HG03354 (cell line): ENCODE results near the gene FIGNL2.

Experiments used
- ATAC-seq: cut with Tn5 transposase; IDR thresholded peaks from one replicate; pipeline ENCODE4 v1.9.1; 2021; ENCODE audit warnings: mild to moderate bottlenecking; ENCODE audit not compliant: unreplicated experiment, poor library complexity, severe bottlenecking

FIGNL2 gene

GRCh38 chr12:51863363-51863932, 14.9 kb upstream of the FIGNL2 start:
- no peak for ATAC-seq

- ATAC-seq: no peak
Measured at GRCh38 chr12:51862947-51863346, 14.4 kb upstream of the FIGNL2 start.

DNA sequence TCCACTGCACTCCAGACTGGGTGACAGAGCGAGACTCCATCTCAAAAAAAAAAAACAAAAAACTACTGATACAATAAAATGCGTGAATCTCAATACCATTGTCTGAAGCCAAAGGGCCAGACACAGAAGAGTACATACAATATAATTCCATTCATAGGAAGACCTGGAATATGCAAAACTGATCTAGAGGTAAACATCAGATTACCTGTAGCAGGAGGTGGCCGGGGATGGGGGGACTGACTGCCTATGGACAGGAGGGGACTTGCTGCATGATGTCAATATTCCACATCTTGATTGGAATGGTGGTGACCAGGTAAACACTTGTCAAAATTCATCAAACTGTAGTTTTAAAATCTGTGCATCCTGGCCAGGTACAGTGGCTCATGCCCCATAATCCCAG, 12.5 kb upstream of the FIGNL2 start:
- ATAC-seq: no peak

DNA sequence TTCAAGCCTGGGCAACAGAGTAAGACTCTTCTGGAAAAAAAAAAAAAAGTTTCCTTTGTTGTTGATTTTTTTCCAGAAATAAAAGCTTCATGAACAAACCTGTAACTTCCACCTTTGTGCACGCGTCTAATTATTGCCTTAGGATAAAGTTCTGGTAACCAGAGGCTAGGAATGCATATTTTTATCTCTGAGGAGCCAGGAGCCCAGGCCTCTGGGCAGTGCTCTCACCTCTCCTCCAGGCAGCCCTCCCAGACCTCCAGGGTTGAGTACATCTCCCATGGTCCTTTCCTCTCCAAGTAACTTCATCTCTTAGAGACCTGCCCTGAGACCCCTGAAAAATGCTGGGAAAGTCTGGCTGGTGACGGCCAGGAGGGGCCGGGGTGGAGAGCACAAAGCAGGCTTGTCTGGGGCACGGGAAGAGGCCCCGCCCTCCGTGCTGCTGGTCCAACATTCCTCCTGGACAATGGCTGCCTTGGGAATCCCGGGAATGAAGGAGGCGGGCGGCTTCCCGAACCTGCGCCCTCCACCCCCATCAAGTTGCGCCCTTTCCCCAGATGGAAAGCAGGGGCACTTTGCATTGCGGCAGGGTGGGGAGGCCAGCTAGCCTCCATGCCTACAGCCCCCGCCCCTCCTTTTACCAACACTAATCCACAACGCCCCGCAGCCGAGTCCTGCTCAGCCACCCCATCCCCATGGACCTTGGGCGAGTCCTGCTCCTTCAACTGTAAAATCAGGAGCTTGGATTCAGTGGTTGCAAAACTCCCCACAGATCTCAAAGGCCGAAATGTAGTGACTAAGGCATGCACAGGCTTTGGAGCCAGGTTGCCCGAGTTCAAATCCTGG, 7.3 kb upstream of the FIGNL2 start:
- ATAC-seq: no peak

DNA sequence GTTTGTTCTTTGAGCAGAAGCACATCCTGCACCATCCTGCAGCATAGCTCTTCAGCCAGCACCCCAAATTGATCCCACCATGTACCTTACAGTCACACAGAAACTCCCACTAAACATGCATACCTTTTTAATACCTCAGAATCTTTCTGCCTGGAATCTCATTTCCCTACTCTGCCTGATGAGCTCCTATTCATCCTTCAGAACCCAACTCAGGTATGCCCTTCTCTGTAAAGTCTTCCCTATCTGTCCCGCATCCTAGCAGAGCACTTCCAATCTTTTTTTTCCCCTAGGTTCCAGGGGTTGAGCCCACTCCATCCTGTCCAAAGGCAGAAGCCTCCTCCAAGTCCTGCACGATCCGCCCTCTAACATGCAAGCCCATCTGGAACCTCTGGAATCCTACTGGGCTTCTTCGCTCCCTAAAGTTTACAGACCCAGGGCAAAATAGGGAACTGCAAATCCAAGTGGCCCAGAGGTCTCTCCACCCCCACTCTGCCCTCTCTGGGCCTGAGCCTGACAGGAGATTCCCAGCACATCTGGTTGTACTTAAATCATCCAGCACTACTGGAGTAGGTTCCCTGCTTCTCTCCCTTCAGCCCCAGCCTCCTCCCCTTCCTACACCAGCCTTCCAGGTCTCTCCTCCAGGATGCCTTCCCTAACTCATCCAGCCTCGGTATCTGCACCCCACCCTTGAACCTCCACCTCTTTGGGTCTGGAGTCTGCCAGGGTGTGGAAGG, 4.1 kb upstream of the FIGNL2 start:
- ATAC-seq: no peak

DNA sequence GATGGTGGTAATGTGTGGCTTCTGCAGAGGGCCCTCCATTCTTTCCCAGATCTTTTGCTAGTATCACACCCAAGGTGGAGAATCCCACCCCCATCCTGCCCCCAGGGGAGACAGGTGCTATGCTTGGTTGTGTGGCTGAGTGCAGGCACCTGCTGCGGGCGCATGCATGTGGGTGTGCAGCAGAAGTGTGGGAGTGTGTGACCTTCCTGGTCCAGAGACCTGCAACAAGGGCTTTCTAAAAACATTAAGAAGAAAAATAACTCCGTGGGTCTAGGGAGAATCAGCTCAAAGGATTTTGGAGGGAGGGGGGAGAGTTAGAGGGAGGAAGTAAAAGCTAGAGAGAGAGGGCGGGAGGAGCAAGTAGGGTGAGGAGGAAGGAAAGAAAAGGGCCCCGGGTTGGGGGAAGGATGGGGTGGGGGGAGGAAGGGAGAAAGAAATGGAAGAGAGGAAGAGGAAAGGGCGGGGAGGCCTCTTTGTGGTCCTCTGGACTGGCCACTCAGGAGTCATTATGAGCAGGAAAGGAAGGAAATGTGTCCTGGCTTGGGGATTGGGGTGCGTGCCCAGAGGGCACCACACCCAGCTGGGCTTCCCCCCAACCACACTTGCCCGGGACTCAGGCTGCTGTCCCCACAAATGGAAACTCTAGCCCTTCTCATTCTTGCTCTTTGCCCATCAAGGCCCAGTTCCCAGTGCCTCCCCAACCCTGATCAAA, 3.1 kb upstream of the FIGNL2 start:
- no peak for ATAC-seq

DNA sequence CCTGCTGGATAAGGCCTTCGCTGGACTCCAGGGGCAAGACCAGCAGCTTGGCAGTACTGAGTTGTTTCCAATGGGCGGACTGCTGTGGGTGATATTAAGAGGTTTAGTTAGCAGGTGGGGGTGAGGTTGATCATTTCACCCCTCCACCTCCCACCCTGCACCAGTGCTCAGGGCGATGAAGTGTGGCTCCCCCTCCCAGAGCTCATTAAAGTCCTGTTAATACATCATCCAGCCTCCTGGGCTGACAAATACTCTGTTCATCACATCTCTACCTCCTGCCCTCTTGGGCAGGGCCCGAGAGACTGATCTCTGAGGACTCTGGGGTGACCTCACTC, 2.4 kb upstream of the FIGNL2 start:
- no peak for ATAC-seq

DNA sequence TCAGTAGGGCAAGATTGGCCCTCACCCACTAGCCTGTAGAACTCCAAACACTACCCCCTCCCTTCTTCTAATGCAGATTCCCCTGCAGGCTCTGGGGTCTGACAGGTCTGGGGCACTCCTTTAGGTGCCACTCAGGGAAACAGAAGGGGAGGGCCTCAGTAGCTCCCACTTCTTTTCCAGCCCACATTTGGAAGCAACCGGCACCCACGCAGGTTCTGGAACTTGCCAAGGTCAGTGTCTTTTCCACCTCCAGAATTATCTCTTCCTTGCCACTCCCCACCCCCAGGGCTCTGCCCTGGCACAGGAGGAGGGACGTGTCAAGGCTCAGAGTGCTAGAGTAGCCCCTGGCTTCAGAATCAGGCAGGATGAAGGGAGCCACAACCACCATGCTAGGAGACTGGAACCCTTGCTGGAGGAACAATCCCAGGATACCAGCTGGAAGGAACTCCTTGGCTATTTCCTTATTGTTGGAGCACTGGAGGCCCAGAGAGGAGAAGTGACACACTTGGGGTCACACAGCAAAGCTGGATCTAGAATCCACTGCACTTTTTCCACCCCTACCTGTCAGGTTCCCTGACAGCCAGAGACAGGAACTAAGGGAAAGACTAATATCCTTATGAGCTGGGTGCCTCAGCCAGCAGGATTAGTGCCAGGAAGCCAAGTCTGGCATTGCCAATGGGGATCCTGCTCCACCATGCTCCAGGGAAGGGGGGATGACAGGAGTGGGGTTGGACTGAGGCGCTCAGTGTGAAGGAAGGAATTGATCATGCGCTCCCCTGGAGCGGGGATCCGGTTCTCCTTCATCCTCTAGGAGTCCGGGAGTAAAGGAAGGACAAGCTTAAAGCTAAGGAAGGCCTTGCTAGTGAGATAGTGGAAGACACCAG, 1.8 kb upstream of the FIGNL2 start:
- no peak for ATAC-seq

- no peak for ATAC-seq
Measured at GRCh38 chr12:51848841-51849735, 570 bp upstream of the FIGNL2 start.

DNA sequence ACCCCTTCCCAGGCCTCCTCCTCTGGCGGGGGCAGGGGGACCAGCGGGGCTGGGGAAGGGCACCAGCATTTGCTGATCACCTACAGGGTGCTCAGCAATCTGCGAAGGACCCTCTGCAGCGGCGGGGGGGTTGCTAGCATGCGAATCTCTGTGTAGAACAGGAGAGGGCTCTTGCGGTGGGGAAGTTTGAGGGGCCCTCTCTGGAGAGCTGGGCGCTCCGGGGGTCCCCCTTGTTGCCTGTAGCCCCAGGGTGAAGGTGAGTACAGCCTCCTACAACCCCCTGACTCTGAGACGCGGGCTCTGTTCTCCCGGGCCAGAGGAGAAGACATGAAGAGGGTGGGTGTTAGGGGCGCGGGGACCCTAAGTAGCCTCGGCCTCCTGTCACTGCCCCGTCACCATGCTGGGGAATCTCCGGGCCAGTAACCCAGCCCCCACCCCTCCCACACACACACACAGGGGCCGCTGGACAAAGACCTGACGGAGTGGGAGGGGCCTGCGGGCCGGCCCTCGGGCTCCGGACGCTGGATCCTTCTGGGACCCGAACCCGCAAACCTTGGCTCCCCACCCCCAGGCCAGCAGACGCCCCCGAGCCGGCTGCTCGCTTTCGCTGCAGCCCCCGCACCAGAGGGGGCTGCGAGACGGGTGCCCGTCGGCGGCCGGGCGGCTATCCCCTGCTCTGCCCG, 734 bp downstream of the FIGNL2 start:
- no peak for ATAC-seq

GRCh38 chr12:51846911-51847642, 1.4 kb downstream of the FIGNL2 start:
- ATAC-seq: no peak

DNA sequence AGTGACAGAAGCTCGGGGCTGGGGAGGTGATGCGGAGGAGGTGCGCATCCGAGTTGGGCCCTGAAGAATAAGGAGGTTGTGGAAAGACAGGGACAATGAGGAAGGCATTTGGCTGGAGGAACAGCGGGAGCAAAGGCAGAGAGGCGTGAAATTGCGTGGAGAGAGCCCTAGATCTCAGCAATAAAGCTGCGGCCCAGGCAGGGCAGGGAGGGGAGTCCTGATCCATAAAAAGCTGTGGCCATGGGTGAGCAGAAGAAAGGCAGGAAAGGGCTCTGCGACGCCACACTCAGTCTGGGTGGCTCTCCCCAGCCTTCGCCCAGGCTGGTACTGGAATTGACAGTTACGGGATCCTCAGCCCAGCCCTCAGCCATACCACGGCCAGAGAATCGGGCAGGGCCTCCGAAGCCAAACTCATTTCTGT, 2.2 kb downstream of the FIGNL2 start:
- ATAC-seq: no peak

- ATAC-seq: no peak
Measured at GRCh38 chr12:51845482-51845881, 3.0 kb downstream of the FIGNL2 start.

DNA sequence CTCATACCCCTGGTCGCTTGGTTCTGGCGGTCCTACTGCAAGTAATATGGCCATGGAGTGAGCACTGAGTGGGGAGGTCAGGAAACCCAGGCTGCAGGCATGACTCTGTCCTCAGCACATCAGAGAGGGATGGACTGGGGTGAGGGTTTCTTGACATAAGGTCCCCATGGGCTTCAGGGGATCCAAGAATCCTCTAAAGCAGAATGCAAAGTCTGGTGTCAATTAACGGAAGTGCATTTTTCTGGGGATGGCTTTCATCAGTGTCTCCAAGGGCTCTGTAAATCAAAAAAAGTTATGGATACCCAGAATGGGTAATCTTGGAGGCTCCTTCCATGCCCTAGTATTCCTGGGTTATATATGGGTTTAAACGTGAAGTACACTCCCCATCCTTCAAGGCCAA, 3.7 kb downstream of the FIGNL2 start:
- no peak for ATAC-seq

GRCh38 chr12:51841727-51842126, 6.8 kb downstream of the FIGNL2 start:
- ATAC-seq: no peak

- ATAC-seq: no peak
Measured at GRCh38 chr12:51840966-51841365, 7.6 kb downstream of the FIGNL2 start.

DNA sequence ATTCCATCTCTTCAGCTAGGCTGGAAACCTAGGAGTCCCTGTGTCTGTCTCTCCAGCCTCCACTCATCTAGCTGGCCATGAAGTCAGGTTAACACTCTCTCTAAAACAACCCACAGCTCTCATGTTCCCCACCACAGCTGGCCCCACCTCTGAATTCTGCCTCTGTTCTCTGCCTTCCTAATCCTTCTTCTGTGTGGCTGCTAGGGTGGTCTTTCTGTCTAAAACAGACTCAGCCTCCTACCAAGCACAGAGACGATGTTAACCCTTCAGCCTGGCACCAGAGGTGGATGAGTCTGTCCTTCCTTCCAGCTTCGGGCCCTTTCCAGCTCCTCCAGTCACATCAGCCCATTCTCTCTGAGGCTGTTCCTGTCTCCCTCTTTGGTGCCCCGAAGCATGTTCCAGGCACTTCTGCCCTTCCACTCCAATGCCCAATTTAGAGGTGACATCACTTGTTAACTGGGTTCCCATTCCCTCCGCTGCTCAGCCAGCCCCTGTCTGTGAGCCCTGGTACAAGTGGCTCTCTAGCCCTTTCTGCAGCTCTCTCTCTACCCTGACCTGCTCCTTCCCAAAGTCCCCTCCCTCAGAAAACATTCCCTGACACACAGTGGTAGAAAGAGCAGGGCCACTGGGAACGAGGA, 9.1 kb downstream of the FIGNL2 start:
- no peak for ATAC-seq
